Keratinocyte (primary cell): ENCODE measurements around the gene TIAM2. TPM values are rescaled to one million over a fixed set of nuclear protein-coding genes. Genes with fewer than 3 reads are reported as not detected.
A peak's percentile ranks its signal among the peaks of the same experiment; 100 is the strongest.

Experiments used
- DNase-seq: peaks from one replicate; pipeline ENCODE4 v3.0.0-alpha.2; 2011; ENCODE audit warnings: low read depth, missing footprints, low spot score
- FAIRE-seq: peaks from 2 replicates; lab custom pipeline; 2011; peaks lifted over from hg19 to GRCh38; lab: Jason Lieb, UNC
- H2AFZ ChIP-seq: 2 replicates; pipeline ENCODE4 v1.6.0; 2012; ENCODE audit warnings: low read length, control low read depth, inconsistent platforms; ENCODE audit not compliant: control insufficient read depth
- H3K27ac ChIP-seq: 2 replicates; pipeline ENCODE4 v1.5.1; 2011; ENCODE audit warnings: low read length; ENCODE audit not compliant: control insufficient read depth, insufficient read depth
- H3K27me3 ChIP-seq: 3 replicates; pipeline ENCODE4 v1.6.0; 2011; ENCODE audit warnings: low read length; ENCODE audit not compliant: control insufficient read depth, insufficient read depth; ENCODE audit errors: extremely low read depth
- H3K36me3 ChIP-seq, 2 experiments: 2 replicates in 1 of 2; 3 replicates in 1 of 2; pipeline ENCODE4 v1.5.1; 2011; ENCODE audit warnings: low read length in 2 of 2, mild to moderate bottlenecking in 1 of 2; ENCODE audit not compliant: control insufficient read depth in 2 of 2, insufficient read depth in 2 of 2; ENCODE audit errors: extremely low read depth in 1 of 2
- H3K4me1 ChIP-seq: 3 replicates; pipeline ENCODE4 v1.5.1; 2011; ENCODE audit warnings: low read length; ENCODE audit not compliant: control insufficient read depth, insufficient read depth; ENCODE audit errors: extremely low read depth
- H3K4me2 ChIP-seq: 3 replicates; pipeline ENCODE4 v1.6.0; 2011; ENCODE audit warnings: low read depth, low read length; ENCODE audit not compliant: control insufficient read depth, insufficient read depth; ENCODE audit errors: extremely low read depth
- H3K4me3 ChIP-seq, 3 experiments: fragments of 200-600 bp in 1 of 3; sonication (generic) in 1 of 3; 2 replicates in 2 of 3; 3 replicates in 1 of 3; pipeline ENCODE4 v1.5.1; 2011 to 2016; ENCODE audit warnings: low read length in 3 of 3, mild to moderate bottlenecking in 3 of 3, control low read depth in 2 of 3, inconsistent platforms in 1 of 3, low read depth in 1 of 3, mixed read lengths in 1 of 3, mixed run types in 1 of 3, moderate library complexity in 1 of 3; ENCODE audit not compliant: control insufficient read depth in 2 of 3, insufficient read depth in 2 of 3; ENCODE audit errors: extremely low read depth in 1 of 3
- H3K79me2 ChIP-seq: 2 replicates; pipeline ENCODE4 v1.6.0; 2012; ENCODE audit warnings: low read length; ENCODE audit not compliant: control insufficient read depth, insufficient read depth
- H3K9ac ChIP-seq: 3 replicates; pipeline ENCODE4 v1.6.0; 2011; ENCODE audit warnings: low read length; ENCODE audit not compliant: control insufficient read depth, insufficient read depth; ENCODE audit errors: extremely low read depth
- H3K9me1 ChIP-seq: 3 replicates; pipeline ENCODE4 v1.6.0; 2011; ENCODE audit warnings: low read length; ENCODE audit not compliant: control insufficient read depth, insufficient read depth; ENCODE audit errors: extremely low read depth
- H3K9me3 ChIP-seq: 2 replicates; pipeline ENCODE4 v1.5.1; 2012; ENCODE audit warnings: low read depth, low read length; ENCODE audit not compliant: control insufficient read depth
- H4K20me1 ChIP-seq: 3 replicates; pipeline ENCODE4 v1.6.0; 2011; ENCODE audit warnings: low read length; ENCODE audit not compliant: control insufficient read depth, insufficient read depth; ENCODE audit errors: extremely low read depth
- EZH2 ChIP-seq: IDR thresholded peaks from one replicate; pipeline ENCODE4 v1.6.1; 2012; ENCODE audit warnings: inconsistent platforms, mild to moderate bottlenecking, low read length, moderate library complexity
- dilution Hi-C: fragments of 300-500 bp; cut with MboI; formaldehyde crosslinking; loops from one replicate; pipeline ENCODE4 v1.7.0; 2020; ENCODE audit warnings: low sequenced_read_pairs; ENCODE audit not compliant: extremely low pct_ligation_motif_present
- polyA plus RNA-seq, 5 experiments: library from polyadenylated mRNA; depleted of rRNA in 3 of 5; stranded (reverse) in 3 of 5; stranded (forward) in 1 of 5; unstranded in 1 of 5; fragments of >200 nt; gene quantifications; 1 replicate in 1 of 5; 2 replicates in 3 of 5; 3 replicates in 1 of 5; pipeline versions ENCODE4 v1.2.1 to v1.2.3, GENCODE V29; 2011 to 2012; ENCODE audit warnings: missing spikeins in 2 of 5, low read depth in 1 of 5, low replicate concordance in 1 of 5
- TF ChIP-seq, protein P1 (sequence below), 3 experiments: IDR thresholded peaks in 1 of 3; conservative IDR thresholded peaks in 1 of 3; optimal IDR thresholded peaks in 1 of 3; 2 replicates in 2 of 3; 3 replicates in 1 of 3; pipeline versions ENCODE3 to v1.5.1; 2011; ENCODE audit warnings: low read length in 3 of 3, mild to moderate bottlenecking in 3 of 3, moderate library complexity in 2 of 3, control low read depth in 1 of 3, inconsistent platforms in 1 of 3; ENCODE audit not compliant: insufficient read depth in 2 of 3; ENCODE audit errors: extremely low read depth in 1 of 3

The TIAM2 gene
- polyA plus RNA-seq, 1 donor (not counting 4 experiments of a cell fraction or from before 2014, with no cell fraction given): 4.0 TPM

- FAIRE-seq (peak; percentile 41), DNase-seq (no peak)
- no peak overlapping the region for H3K9ac ChIP-seq
- TF ChIP-seq, protein P1, sequence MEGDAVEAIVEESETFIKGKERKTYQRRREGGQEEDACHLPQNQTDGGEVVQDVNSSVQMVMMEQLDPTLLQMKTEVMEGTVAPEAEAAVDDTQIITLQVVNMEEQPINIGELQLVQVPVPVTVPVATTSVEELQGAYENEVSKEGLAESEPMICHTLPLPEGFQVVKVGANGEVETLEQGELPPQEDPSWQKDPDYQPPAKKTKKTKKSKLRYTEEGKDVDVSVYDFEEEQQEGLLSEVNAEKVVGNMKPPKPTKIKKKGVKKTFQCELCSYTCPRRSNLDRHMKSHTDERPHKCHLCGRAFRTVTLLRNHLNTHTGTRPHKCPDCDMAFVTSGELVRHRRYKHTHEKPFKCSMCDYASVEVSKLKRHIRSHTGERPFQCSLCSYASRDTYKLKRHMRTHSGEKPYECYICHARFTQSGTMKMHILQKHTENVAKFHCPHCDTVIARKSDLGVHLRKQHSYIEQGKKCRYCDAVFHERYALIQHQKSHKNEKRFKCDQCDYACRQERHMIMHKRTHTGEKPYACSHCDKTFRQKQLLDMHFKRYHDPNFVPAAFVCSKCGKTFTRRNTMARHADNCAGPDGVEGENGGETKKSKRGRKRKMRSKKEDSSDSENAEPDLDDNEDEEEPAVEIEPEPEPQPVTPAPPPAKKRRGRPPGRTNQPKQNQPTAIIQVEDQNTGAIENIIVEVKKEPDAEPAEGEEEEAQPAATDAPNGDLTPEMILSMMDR (optimal IDR thresholded peaks at IDR 0.05 in 1 of 3, IDR thresholded peaks at IDR 0.05 in 1 of 3, conservative IDR thresholded peaks at IDR 0.05 in 1 of 3; ENCODE audit: extremely low read depth in 1 of 3, insufficient read depth in 2 of 3, low read length in 3 of 3): no peak
- no peak for TF ChIP-seq EZH2
- H3K36me3 ChIP-seq: peaks cover 0 to 9% of the 10 kb centered on the region in 2 experiments
- H3K4me1 ChIP-seq: peaks cover 50% of the 10 kb centered on the region
- no peaks in the 10 kb centered on the region for H3K9me3 ChIP-seq
- H3K4me2 ChIP-seq: peak overlapping the region; percentile 36
- peak overlapping the region; percentile 63 for H3K27ac ChIP-seq
- H3K9me1 ChIP-seq: no peaks in the 10 kb centered on the region
- H3K79me2 ChIP-seq: peaks cover 20% of the 10 kb centered on the region
- no peak overlapping the region for H2AFZ ChIP-seq
- H3K27me3 ChIP-seq: no peaks in the 10 kb centered on the region
- H4K20me1 ChIP-seq: no peaks in the 10 kb centered on the region
- no peak overlapping the region for H3K4me3 ChIP-seq
- dilution Hi-C loops: no loop called here
Measured at GRCh38 chr6:155272353-155273232, 277.5 kb downstream of the TIAM2 start.

DNA sequence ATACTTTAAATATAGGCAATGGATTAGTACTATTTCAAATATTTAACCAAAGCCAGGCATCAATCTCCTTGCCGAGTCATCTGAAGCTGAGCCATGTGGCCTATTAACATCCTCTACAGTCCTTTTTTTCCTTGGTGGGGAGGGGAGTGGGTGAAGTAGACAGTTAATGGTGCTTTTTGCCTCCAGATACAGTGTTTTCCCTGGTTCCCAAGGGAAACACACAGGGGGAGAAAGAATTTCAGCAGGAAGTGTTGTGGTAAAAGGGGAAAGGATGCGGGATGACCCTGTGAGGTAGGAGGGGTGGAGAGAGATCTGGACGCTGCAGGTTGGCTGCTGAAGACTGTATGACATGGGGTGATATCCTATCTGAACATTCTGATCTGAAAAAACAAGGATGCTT, 278.3 kb downstream of the TIAM2 start:
- H3K9ac ChIP-seq: peak overlapping the region; percentile 1
- no peaks in the 10 kb centered on the region for H4K20me1 ChIP-seq
- no peak overlapping the region for H2AFZ ChIP-seq
- no peaks in the 10 kb centered on the region for H3K9me3 ChIP-seq
- H3K4me3 ChIP-seq: no peak overlapping the region
- peaks cover 20% of the 10 kb centered on the region for H3K79me2 ChIP-seq
- DNase-seq: no peak
- dilution Hi-C loops: no loop called here
- H3K27ac ChIP-seq: peak overlapping the region; percentile 63
- TF ChIP-seq, protein P1 (optimal IDR thresholded peaks at IDR 0.05 in 1 of 3, IDR thresholded peaks at IDR 0.05 in 1 of 3, conservative IDR thresholded peaks at IDR 0.05 in 1 of 3; ENCODE audit: extremely low read depth in 1 of 3, insufficient read depth in 2 of 3, low read length in 3 of 3): no peak
- TF ChIP-seq EZH2: no peak
- peaks cover 58% of the 10 kb centered on the region for H3K4me1 ChIP-seq
- H3K27me3 ChIP-seq: no peaks in the 10 kb centered on the region
- H3K9me1 ChIP-seq: no peaks in the 10 kb centered on the region
- H3K4me2 ChIP-seq: peak overlapping the region; percentile 36
- peaks cover 0 to 9% of the 10 kb centered on the region in 2 experiments for H3K36me3 ChIP-seq
- peak; percentile 91 for FAIRE-seq
